SK-N-DZ (cell line): ENCODE results near the gene ANKIB1.

ENCODE experiments used
- DNase-seq: peaks from one replicate; pipeline ENCODE4 v3.0.0-alpha.2; 2015; ENCODE audit warnings: low spot score
- small RNA-seq, 2 experiments: library from RNA; depleted of rRNA; stranded (forward); fragments of <200 nt; gene quantifications; one replicate each; pipeline ENCODE3, GENCODE V24; 2014

The ANKIB1 gene

DNA sequence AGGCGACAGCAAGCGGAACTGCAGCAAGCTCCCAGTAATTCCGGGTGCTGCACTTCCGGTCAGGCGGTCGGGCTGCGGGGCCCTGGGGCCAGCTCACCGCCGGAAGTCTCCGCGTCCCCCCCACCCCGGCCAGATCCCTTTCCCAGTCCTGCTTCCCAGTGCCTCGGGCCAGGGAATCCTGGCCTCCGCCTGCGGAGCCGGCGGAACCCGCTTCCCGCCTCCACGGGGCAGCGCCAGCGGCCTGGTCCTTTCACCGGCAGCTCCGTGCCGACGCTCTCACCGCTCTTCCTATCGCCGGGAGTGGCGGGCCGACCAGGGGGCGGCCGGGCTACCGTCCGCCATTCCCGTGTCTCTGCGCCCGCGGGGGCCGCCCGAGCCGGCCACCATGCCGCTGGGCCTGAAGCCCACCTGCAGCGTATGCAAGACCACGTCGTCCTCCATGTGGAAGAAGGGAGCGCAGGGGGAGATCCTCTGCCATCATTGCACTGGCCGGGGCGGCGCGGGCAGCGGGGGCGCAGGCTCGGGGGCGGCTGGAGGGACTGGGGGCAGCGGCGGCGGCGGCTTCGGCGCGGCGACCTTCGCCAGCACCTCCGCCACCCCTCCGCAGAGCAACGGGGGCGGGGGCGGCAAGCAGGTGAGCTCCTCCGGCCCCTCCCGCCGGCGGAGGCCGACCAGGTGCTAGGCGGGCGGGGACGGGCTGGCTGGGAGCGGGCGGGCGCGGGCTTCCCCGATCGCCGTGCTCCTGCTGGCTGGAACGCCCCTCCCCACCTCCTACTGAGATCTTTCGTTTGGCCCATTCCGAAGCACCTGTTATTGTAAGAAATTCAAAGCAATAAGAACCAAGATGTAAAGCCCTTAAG lies 201.8 kb downstream of the ANKIB1 start, which contains the start of gene GATAD1:
Gene GATAD1, plus strand, starts transcription at position 138 of the 860 bp plus-strand sequence. Its CDS starts 248 bp downstream, at position 386.
- peak; percentile 92 for DNase-seq

DNA sequence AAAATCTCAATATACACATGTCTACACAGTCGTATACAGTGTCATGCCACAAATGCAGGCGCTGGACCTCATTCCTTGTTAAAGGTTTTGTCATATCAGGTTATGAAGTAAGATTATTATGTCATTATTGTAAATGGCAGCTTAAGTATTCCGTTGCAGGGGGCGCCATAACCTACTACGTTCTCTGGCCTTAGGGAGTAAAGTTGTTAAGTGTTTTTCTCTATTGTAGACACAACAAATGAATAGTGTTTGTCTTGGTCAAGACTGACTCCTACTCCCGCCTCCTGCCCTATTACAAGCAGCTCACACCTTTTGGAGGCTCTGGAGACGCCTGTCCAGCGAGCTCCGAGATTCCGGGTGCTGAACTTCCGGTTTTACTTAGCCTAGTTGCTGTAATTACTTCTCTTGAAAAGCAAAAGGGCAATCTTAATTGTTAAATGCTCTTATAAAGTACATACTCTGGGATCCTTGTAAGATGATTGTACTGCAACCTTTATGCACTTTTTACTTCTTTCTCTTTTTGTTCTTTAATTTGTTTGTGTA lies 202.5 kb downstream of the ANKIB1 start:
- DNase-seq = peak; percentile 35

Small RNA genes within 50 kb of the gene (small RNA-seq; reads per million reads assigned to genes)
- gene MIR1285-1 (0 reads per million in 2 experiments), gene RF00019 (0 reads per million in 2 experiments)
